Colonic mucosa (tissue), 4 donors: ENCODE measurements around the gene PPP1CB. TPM values are rescaled to one million over a fixed set of nuclear protein-coding genes. Genes with fewer than 3 reads are reported as not detected.

ENCODE experiments used
- DNase-seq: peaks from one replicate; pipeline ENCODE4 v3.0.0-alpha.2; 2020
- H3K27ac ChIP-seq: fragments of 200-600 bp; one replicate; pipeline ENCODE4 v1.8.0; 2021
- H3K27me3 ChIP-seq: fragments of 200-600 bp; one replicate; pipeline ENCODE4 v1.8.0; 2021
- H3K36me3 ChIP-seq: fragments of 200-600 bp; one replicate; pipeline ENCODE4 v1.8.0; 2021
- H3K4me1 ChIP-seq: fragments of 200-600 bp; one replicate; pipeline ENCODE4 v1.8.0; 2021; ENCODE audit warnings: mild to moderate bottlenecking
- H3K4me3 ChIP-seq: fragments of 200-600 bp; one replicate; pipeline ENCODE4 v1.8.0; 2021
- H3K9ac ChIP-seq, 2 donors: one replicate each; pipeline ENCODE4 v1.7.0; 2013; ENCODE audit warnings: control low read depth in 2 of 2, low read depth in 2 of 2, low read length in 2 of 2
- H3K9me3 ChIP-seq: fragments of 200-600 bp; one replicate; pipeline ENCODE4 v1.8.0; 2021
- CTCF ChIP-seq: fragments of 200-600 bp; IDR thresholded peaks from one replicate; pipeline ENCODE4 v1.8.0; 2022; ENCODE audit warnings: antibody characterized with exemption, mild to moderate bottlenecking
- intact Hi-C: fragments of 100-400 bp; cut with DNase I; formaldehyde crosslinking; loops from one replicate; pipeline ENCODE4 v1.14.1; 2022
- total RNA-seq, 2 donors: library from RNA; stranded (reverse); fragmentation: NEBNext Ultra II Directional in 1 of 2; extraction: Animal tissue kit (Norgen Biotek cat#: 25700) in 1 of 2; gene quantifications; one replicate each; pipeline ENCODE4 v1.2.1, GENCODE V29; 2021
- donor health status: healthy.
- donor health status: DM: no; HTN: no; CAD: no.
- donor health status: DM: no; HTN: no; CAD: no.

Gene PPP1CB
- total RNA-seq, 2 donors from 2014 or later: 273 to 478 TPM

DNA sequence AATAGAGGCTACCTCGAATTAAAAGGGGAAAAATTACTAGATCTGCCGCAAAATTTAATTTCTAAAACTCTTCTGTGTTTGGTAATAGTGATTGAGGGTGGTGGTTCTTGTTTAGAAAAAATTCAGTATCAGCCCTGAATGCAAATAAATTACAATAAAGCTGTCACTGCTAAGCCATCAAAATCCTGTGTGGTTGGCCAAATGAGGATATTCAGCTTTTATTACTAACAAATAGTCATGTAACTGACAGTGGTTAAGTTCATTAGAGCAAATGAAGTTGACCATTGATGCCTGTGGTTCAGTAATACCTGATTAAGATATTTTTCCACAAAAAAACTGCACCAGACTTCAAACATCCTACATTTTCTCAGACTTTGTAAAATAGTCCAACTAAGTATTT is 14.4 kb downstream of the PPP1CB start:
- no peak for TF ChIP-seq CTCF
- no peaks in the 10 kb centered on the region for H3K36me3 ChIP-seq
- intact Hi-C loops: no loop called here
- no peak overlapping the region for H3K27ac ChIP-seq
- DNase-seq: no peak
- no peak overlapping the region for H3K4me3 ChIP-seq
- H3K4me1 ChIP-seq: peaks cover 6% of the 10 kb centered on the region
- no peak overlapping the region for H3K9ac ChIP-seq
- no peaks in the 10 kb centered on the region for H3K27me3 ChIP-seq
- H3K9me3 ChIP-seq: no peaks in the 10 kb centered on the region

- Histone ChIP-seq H3K9me3 (no peaks in the 10 kb centered on the region), H3K27ac (no peak overlapping the region), H3K9ac (no peak overlapping the region), H3K4me1 (peaks cover 6% of the 10 kb centered on the region), H3K27me3 (no peaks in the 10 kb centered on the region), H3K36me3 (no peaks in the 10 kb centered on the region), H3K4me3 (no peak overlapping the region)
- intact Hi-C loops: no loop called here
- TF ChIP-seq CTCF: no peak
- no peak for DNase-seq
Observed at GRCh38 chr2:28767337-28767736, 15.7 kb downstream of the PPP1CB start.

DNA sequence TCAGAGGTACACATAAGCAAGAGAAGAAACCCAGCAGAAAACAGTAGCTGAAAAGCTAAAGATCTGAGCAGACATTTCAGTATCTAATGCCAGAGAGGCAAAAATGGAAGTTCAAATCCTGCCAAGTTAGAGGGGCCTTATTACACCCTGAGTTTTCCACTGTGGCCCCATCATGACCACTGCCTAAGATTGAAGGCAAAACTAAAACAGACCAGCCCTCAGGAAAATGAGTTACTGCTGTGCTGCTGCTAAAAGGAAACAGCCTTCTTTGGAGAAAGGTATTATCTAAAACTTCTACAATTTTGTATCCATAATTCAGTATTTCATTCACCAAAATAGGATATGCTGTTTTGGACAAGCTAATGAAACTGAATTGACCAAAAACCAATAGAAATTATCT is 16.8 kb downstream of the PPP1CB start:
- Histone ChIP-seq H3K27ac (no peak overlapping the region), H3K9me3 (no peaks in the 10 kb centered on the region), H3K36me3 (no peaks in the 10 kb centered on the region), H3K27me3 (no peaks in the 10 kb centered on the region), H3K9ac (no peak overlapping the region), H3K4me1 (peaks cover 6% of the 10 kb centered on the region), H3K4me3 (no peak overlapping the region)
- TF ChIP-seq CTCF: no peak
- DNase-seq: no peak
- intact Hi-C loops: no loop called here

GRCh38 chr2:28768952-28769351 is 17.3 kb downstream of the PPP1CB start:
- Histone ChIP-seq H3K36me3 (no peaks in the 10 kb centered on the region), H3K27me3 (no peaks in the 10 kb centered on the region), H3K4me1 (peaks cover 6% of the 10 kb centered on the region), H3K9me3 (no peaks in the 10 kb centered on the region), H3K9ac (no peak overlapping the region), H3K27ac (no peak overlapping the region), H3K4me3 (no peak overlapping the region)
- DNase-seq: no peak
- intact Hi-C loops: no loop called here
- TF ChIP-seq CTCF: no peak

DNA sequence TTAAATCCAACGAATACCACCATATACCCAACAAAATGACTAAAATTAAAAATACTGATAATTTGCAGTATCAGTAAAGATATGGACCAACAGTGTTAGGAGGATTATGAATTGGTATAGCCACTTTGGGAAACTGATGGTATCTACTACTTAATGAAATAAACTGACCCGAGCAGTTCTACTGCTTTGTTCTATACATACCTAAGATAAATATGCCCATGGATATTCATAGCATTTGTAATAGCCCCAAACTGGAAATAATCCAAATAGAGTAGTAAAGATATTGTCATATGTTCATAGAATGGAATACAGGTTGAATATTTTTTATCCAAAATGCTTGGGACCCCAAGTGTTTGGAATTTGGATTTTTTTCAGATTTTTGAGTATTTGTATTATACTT is 20.7 kb downstream of the PPP1CB start:
- H3K36me3 ChIP-seq: no peaks in the 10 kb centered on the region

More for the DNA sequence above, 20.7 kb downstream of the PPP1CB start:
- Histone ChIP-seq H3K9ac (no peak overlapping the region), H3K27ac (no peak overlapping the region), H3K27me3 (no peaks in the 10 kb centered on the region), H3K4me1 (no peaks in the 10 kb centered on the region), H3K4me3 (no peak overlapping the region), H3K9me3 (no peaks in the 10 kb centered on the region)
- intact Hi-C loops: no loop called here
- DNase-seq: no peak
- TF ChIP-seq CTCF: no peak
